Ishikawa (cell line): ENCODE data around the gene EIPR1.

Experiments
- EGR1 ChIP-seq: IDR thresholded peaks from 2 replicates; pipeline ENCODE4 v1.6.1; 2012
- EP300 ChIP-seq: IDR thresholded peaks from 2 replicates; pipeline ENCODE4 v1.6.1; 2012; ENCODE audit warnings: borderline replicate concordance
- FOXM1 ChIP-seq: IDR thresholded peaks from 2 replicates; pipeline ENCODE4 v1.6.1; 2012; ENCODE audit warnings: low read depth, borderline replicate concordance
- TCF12 ChIP-seq: IDR thresholded peaks from 2 replicates; pipeline ENCODE4 v1.6.1; 2012; ENCODE audit warnings: low read depth
- ZBTB7A ChIP-seq: IDR thresholded peaks from 2 replicates; pipeline ENCODE4 v1.6.1; 2012; ENCODE audit warnings: low read depth
- TF ChIP-seq, protein P1 (sequence below): IDR thresholded peaks from 2 replicates; pipeline ENCODE4 v1.6.1; 2012
- TF ChIP-seq, protein P2 (sequence below): IDR thresholded peaks from 2 replicates; pipeline ENCODE4 v1.6.1; 2012; ENCODE audit warnings: low read depth, mild to moderate bottlenecking
- TF ChIP-seq, protein P3 (sequence below): IDR thresholded peaks from 2 replicates; pipeline ENCODE4 v1.6.1; 2012

DNA sequence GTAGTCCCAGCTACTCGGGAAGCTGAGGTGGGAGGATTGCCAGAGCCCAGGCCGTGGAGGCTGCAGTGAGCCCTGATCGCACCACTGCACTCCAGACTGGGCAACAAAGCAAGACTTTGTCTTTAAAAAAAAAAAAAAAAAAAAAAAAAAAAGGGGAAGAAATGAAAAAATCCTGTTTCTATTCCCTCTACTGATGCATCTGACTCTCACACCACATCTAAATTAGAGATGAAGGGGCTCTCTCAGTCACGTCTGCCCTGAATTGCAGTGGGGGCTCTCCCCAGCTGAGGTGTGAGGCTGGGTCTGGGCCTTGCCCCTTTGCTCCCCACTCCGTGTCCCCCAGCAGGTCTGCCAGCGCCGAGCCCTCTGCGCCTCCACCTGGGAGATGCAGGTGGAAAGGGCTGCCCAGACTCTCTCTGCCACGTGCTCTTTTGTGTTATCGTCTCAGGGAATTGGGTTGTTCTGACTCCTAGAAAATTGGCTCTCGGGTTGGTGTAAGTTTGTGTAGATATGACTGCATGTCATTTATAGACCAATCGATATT, 32.1 kb upstream of the EIPR1 start:
- no peak for TF ChIP-seq ZBTB7A
- TF ChIP-seq, protein P1, sequence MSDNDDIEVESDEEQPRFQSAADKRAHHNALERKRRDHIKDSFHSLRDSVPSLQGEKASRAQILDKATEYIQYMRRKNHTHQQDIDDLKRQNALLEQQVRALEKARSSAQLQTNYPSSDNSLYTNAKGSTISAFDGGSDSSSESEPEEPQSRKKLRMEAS = no peak
- no peak for TF ChIP-seq EP300
- TF ChIP-seq EGR1 = no peak
- TF ChIP-seq, protein P2, sequence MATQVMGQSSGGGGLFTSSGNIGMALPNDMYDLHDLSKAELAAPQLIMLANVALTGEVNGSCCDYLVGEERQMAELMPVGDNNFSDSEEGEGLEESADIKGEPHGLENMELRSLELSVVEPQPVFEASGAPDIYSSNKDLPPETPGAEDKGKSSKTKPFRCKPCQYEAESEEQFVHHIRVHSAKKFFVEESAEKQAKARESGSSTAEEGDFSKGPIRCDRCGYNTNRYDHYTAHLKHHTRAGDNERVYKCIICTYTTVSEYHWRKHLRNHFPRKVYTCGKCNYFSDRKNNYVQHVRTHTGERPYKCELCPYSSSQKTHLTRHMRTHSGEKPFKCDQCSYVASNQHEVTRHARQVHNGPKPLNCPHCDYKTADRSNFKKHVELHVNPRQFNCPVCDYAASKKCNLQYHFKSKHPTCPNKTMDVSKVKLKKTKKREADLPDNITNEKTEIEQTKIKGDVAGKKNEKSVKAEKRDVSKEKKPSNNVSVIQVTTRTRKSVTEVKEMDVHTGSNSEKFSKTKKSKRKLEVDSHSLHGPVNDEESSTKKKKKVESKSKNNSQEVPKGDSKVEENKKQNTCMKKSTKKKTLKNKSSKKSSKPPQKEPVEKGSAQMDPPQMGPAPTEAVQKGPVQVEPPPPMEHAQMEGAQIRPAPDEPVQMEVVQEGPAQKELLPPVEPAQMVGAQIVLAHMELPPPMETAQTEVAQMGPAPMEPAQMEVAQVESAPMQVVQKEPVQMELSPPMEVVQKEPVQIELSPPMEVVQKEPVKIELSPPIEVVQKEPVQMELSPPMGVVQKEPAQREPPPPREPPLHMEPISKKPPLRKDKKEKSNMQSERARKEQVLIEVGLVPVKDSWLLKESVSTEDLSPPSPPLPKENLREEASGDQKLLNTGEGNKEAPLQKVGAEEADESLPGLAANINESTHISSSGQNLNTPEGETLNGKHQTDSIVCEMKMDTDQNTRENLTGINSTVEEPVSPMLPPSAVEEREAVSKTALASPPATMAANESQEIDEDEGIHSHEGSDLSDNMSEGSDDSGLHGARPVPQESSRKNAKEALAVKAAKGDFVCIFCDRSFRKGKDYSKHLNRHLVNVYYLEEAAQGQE = no peak
- TF ChIP-seq FOXM1 = no peak
- TF ChIP-seq TCF12 = no peak
- TF ChIP-seq, protein P3, sequence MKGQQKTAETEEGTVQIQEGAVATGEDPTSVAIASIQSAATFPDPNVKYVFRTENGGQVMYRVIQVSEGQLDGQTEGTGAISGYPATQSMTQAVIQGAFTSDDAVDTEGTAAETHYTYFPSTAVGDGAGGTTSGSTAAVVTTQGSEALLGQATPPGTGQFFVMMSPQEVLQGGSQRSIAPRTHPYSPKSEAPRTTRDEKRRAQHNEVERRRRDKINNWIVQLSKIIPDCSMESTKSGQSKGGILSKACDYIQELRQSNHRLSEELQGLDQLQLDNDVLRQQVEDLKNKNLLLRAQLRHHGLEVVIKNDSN = no peak
